ENCODE results near the gene GRM5.

DNA sequence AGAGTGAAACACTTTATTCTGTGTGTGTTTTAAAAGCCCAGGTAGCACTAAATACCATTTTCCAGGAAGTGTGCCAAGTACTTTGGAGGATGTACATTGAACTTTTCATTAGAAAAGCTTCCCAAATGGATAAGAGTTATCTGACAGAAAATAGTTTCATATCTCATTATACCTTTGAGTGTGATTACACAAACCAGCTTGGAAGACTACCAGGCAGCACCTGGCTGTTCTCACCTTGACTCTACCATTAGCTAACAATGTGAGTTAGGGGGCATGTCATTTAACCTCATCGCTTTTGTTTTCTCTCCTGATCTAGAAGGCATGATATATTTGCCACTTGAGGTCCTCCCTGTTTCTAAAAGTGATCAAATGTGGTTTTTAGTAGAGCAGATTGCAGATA is 50.2 kb downstream of the GRM5 start:
- TF ChIP-seq CTCF (IDR thresholded peaks at IDR 0.05) (no peak), EZH2 (IDR thresholded peaks at IDR 0.05; ENCODE audit: borderline replicate concordance, insufficient read depth, low read depth, low read length, poor library complexity, severe bottlenecking) (no peak)
